ENCODE measurements around the gene CEP95. TPM values are rescaled to one million over a fixed set of nuclear protein-coding genes. Genes with fewer than 3 reads are reported as not detected.

CEP95 gene
- total and polyA plus RNA-seq, 10 of the 15 experiments (the other 5 are each of a cell fraction or from before 2014, with no cell fraction given): 17.7 to 54.9 (median 29.6) TPM

- H3K9me3 ChIP-seq (replicated peaks; ENCODE audit: control insufficient read depth, insufficient read depth, low read length): no peaks in the 10 kb centered on the region
- H3K4me3 ChIP-seq: no peak overlapping the region
- H3K36me3 ChIP-seq (ENCODE audit: control insufficient read depth in 2 of 2, insufficient read depth in 2 of 2, low read length in 1 of 2): peaks cover 14 to 45% of the 10 kb centered on the region in 2 experiments
- peak overlapping the region; percentile 74; the same call in 1 of the 2 replicates for H3K4me2 ChIP-seq (ENCODE audit: control insufficient read depth, insufficient read depth)
- RAD21 ChIA-PET (ENCODE audit: unreplicated experiment): interaction anchor here (1.1 kb wide), 1 partner anchor 82 kb away, joined by 3 read pairs; no protein-coding TSS in a partner anchor
- no peak for ATAC-seq
- POLR2A ChIA-PET: interaction anchor here (0.6 kb wide), 1 partner anchor 10 kb away, joined by 3 read pairs; no protein-coding TSS in a partner anchor
- H2AFZ ChIP-seq (ENCODE audit: control insufficient read depth, low read depth, low read length): no peak overlapping the region
- H3K27ac ChIP-seq (ENCODE audit: control insufficient read depth, insufficient read depth): no peak overlapping the region
- peaks cover 15% of the 10 kb centered on the region; the same call in 1 of the 2 replicates for H3K4me1 ChIP-seq (ENCODE audit: control insufficient read depth, insufficient read depth, low read length)
- intact Hi-C loops (cut with micrococcal nuclease; ENCODE audit: unreplicated experiment): no loop called here
- SMC1A ChIA-PET (ENCODE audit: uncharacterized antibody, unreplicated experiment): interaction anchor here (0.9 to 1.2 kb wide), 3 partner anchors 13 to 147 kb away, joined by 3 to 5 read pairs (median 5); no protein-coding TSS in a partner anchor
- CTCF ChIA-PET: interaction anchor here (1.8 to 17.7 kb wide), 3 partner anchors 8 to 147 kb away, joined by 8 to 350 read pairs (median 89); partner anchors contain the start of gene POLG2
- H3K79me2 ChIP-seq (ENCODE audit: control insufficient read depth, insufficient read depth, low read length): peaks cover 64% of the 10 kb centered on the region
- no peak for DNase-seq (ENCODE audit: low read depth, low spot score)
- H3K9ac ChIP-seq (ENCODE audit: control insufficient read depth, insufficient read depth, low read length): no peak overlapping the region
- BruUV-seq (replicated peaks): no TSS peak
- no peaks in the 10 kb centered on the region for H3K27me3 ChIP-seq (replicated peaks in 1 of 2; ENCODE audit: control insufficient read depth in 2 of 2, insufficient read depth in 2 of 2, low read length in 1 of 2)
- peaks cover 10% of the 10 kb centered on the region for H4K20me1 ChIP-seq (ENCODE audit: control insufficient read depth, insufficient read depth)
- in situ Hi-C loops (cut with MboI): loop anchor here (10.0 kb wide), 2 partner anchors 143 to 657 kb away; partner anchors contain the start of gene SMARCD2
- WGBS (ENCODE audit: insufficient coverage, insufficient replicate concordance, low lambda C conversion rate, missing lambda C conversion rate): 100% methylated on average over 3 of the region's 3 CpGs
- FAIRE-seq: no peak
- TF ChIP-seq POLR2AphosphoS5 (IDR thresholded peaks at IDR 0.05; ENCODE audit: low read length) (peak; percentile 18; the same call in 1 of the 2 replicates), FOS (IDR thresholded peaks at IDR 0.05; ENCODE audit: borderline replicate concordance, extremely low read depth, insufficient read length) (no peak), CBFB (IDR thresholded peaks at IDR 0.05; ENCODE audit: low read depth) (no peak), MXI1 (IDR thresholded peaks at IDR 0.05; ENCODE audit: low read depth, low read length) (no peak), STAT3 (IDR thresholded peaks at IDR 0.05; ENCODE audit: low read depth, low read length) (no peak)
- TF ChIP-seq, protein P1, sequence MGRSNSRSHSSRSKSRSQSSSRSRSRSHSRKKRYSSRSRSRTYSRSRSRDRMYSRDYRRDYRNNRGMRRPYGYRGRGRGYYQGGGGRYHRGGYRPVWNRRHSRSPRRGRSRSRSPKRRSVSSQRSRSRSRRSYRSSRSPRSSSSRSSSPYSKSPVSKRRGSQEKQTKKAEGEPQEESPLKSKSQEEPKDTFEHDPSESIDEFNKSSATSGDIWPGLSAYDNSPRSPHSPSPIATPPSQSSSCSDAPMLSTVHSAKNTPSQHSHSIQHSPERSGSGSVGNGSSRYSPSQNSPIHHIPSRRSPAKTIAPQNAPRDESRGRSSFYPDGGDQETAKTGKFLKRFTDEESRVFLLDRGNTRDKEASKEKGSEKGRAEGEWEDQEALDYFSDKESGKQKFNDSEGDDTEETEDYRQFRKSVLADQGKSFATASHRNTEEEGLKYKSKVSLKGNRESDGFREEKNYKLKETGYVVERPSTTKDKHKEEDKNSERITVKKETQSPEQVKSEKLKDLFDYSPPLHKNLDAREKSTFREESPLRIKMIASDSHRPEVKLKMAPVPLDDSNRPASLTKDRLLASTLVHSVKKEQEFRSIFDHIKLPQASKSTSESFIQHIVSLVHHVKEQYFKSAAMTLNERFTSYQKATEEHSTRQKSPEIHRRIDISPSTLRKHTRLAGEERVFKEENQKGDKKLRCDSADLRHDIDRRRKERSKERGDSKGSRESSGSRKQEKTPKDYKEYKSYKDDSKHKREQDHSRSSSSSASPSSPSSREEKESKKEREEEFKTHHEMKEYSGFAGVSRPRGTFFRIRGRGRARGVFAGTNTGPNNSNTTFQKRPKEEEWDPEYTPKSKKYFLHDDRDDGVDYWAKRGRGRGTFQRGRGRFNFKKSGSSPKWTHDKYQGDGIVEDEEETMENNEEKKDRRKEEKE (IDR thresholded peaks at IDR 0.05): 0 out of 2 replicates have a peak, but pooled peaks have one; percentile 13
- TF ChIP-seq, protein P2, sequence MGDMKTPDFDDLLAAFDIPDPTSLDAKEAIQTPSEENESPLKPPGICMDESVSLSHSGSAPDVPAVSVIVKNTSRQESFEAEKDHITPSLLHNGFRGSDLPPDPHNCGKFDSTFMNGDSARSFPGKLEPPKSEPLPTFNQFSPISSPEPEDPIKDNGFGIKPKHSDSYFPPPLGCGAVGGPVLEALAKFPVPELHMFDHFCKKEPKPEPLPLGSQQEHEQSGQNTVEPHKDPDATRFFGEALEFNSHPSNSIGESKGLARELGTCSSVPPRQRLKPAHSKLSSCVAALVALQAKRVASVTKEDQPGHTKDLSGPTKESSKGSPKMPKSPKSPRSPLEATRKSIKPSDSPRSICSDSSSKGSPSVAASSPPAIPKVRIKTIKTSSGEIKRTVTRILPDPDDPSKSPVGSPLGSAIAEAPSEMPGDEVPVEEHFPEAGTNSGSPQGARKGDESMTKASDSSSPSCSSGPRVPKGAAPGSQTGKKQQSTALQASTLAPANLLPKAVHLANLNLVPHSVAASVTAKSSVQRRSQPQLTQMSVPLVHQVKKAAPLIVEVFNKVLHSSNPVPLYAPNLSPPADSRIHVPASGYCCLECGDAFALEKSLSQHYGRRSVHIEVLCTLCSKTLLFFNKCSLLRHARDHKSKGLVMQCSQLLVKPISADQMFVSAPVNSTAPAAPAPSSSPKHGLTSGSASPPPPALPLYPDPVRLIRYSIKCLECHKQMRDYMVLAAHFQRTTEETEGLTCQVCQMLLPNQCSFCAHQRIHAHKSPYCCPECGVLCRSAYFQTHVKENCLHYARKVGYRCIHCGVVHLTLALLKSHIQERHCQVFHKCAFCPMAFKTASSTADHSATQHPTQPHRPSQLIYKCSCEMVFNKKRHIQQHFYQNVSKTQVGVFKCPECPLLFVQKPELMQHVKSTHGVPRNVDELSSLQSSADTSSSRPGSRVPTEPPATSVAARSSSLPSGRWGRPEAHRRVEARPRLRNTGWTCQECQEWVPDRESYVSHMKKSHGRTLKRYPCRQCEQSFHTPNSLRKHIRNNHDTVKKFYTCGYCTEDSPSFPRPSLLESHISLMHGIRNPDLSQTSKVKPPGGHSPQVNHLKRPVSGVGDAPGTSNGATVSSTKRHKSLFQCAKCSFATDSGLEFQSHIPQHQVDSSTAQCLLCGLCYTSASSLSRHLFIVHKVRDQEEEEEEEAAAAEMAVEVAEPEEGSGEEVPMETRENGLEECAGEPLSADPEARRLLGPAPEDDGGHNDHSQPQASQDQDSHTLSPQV (IDR thresholded peaks at IDR 0.05): no peak
Observed at GRCh38 chr17:64502021-64502420, 4.8 kb upstream of the CEP95 start.

Measured in GM12878 (cell line).